ENCODE data around the gene FBXL19. TPM values are rescaled to one million over a fixed set of nuclear protein-coding genes. Genes with fewer than 3 reads are reported as not detected.

Gene FBXL19
- total and polyA plus RNA-seq, 10 donors, result 4.3 to 24.7 (median 17.4) TPM

GRCh38 chr16:30922960-30923535 is 324 bp upstream of the FBXL19 start:
- peak; percentile 88 to 96 (median 91) for TF ChIP-seq POLR2AphosphoS5 (IDR thresholded peaks at IDR 0.05)
- peak in 2 of 11 experiments; percentile 8 to 16 for TF ChIP-seq CTCF (IDR thresholded peaks at IDR 0.05 in 8 of 11, conservative IDR thresholded peaks at IDR 0.05 in 3 of 11)
- TF ChIP-seq POLR2A (IDR thresholded peaks at IDR 0.05), result peak in 1 of 3 donors; percentile 6
- Histone ChIP-seq H3K27me3 (replicated peaks in 1 of 7) (no peaks in the 10 kb centered on the region), H3K4me3 (peak overlapping the region; percentile 47 to 95 (median 78)), H3K9me3 (no peaks in the 10 kb centered on the region), H3K27ac (peak overlapping the region; percentile 89 to 99 (median 96)), H3K36me3 (peaks cover 0 to 26% (median 5%) of the 10 kb centered on the region in 6 donors), H3K4me1 (peaks cover 7 to 45% (median 22%) of the 10 kb centered on the region in 6 donors)
- 0 to 1% (median 0%) methylated on average over 32 to 33 of the region's 33 CpGs for WGBS, 5 donors
- peak; percentile 99 for DNase-seq
- intact Hi-C loops (cut with DNase I; ENCODE audit: low total_unique reads), result no loop called here

DNA sequence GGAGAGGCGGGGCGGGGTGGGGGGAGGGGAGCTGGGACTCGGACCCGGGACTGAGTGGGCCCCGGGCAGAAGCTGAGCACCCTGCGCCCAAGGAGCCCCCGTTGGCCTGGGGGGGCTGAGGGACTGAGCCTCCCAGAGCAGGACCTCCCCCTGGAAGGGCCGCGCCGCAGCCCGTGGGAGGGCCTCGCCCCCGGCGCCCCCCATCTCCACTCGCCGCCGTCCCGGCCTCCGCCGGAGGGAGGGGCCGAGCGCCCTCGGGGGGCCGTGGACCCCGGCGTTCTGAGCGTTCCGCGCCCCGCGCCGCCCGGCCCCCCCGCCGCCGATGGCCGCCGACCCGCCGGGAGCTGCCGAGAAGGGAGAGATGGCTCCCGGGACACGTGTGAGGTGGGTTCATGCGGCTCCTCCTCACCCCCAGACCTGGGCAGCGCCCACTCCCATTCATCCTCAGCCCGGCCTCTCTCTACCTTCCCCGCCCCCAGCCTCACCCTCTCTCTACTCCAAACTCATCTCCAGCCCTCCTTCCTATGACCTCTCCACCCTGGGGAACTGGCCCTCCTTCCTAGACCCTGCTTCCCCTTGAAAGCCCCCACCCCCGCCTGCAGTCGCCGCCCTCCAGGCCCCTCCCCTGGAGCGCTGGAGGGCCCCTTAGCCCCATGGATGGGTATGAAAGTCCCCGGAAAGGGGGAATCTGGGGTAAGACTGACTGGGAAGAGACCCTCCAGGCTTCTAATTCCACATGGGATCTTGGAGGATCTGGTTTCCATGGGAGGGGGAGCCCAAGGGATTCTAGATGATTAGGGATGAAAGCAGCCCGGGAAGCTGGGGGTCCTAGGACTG is 922 bp downstream of the FBXL19 start:
- peak overlapping the region in 7 of 8 donors; percentile 71 to 97 (median 96) for H3K27ac ChIP-seq
- peak; percentile 91 for DNase-seq
- 4 to 10% (median 9%) methylated on average over 22 to 53 of the region's 53 CpGs for WGBS, 5 donors
- no peaks in the 10 kb centered on the region for H3K9me3 ChIP-seq
- TF ChIP-seq CTCF (IDR thresholded peaks at IDR 0.05 in 8 of 11, conservative IDR thresholded peaks at IDR 0.05 in 3 of 11), result no peak
- no peak for TF ChIP-seq POLR2AphosphoS5 (IDR thresholded peaks at IDR 0.05)
- TF ChIP-seq POLR2A (IDR thresholded peaks at IDR 0.05), result no peak
- peaks cover 0 to 39% (median 6%) of the 10 kb centered on the region in 6 donors for H3K36me3 ChIP-seq
- intact Hi-C loops (cut with DNase I; ENCODE audit: low total_unique reads), result no loop called here
- peaks cover 7 to 45% (median 22%) of the 10 kb centered on the region in 6 donors for H3K4me1 ChIP-seq
- H3K4me3 ChIP-seq, result peak overlapping the region; percentile 47 to 95 (median 76)
- H3K27me3 ChIP-seq (replicated peaks in 1 of 7), result no peaks in the 10 kb centered on the region

- TF ChIP-seq POLR2A (IDR thresholded peaks at IDR 0.05), result no peak
- TF ChIP-seq CTCF (IDR thresholded peaks at IDR 0.05 in 8 of 11, conservative IDR thresholded peaks at IDR 0.05 in 3 of 11), result no peak
- TF ChIP-seq POLR2AphosphoS5 (IDR thresholded peaks at IDR 0.05), result no peak
- Histone ChIP-seq H3K27ac (peak overlapping the region in 4 of 8 donors; percentile 95 to 97 (median 96)), H3K27me3 (replicated peaks in 1 of 7) (no peaks in the 10 kb centered on the region), H3K4me1 (peaks cover 7 to 45% (median 22%) of the 10 kb centered on the region in 6 donors), H3K4me3 (peak overlapping the region in 2 of 8 donors; percentile 90 to 95), H3K9me3 (no peaks in the 10 kb centered on the region), H3K36me3 (peaks cover 0 to 47% (median 8%) of the 10 kb centered on the region in 6 donors)
- intact Hi-C loops (cut with DNase I; ENCODE audit: low total_unique reads), result no loop called here
- DNase-seq, result no peak
- 77 to 89% (median 86%) methylated on average over 10 to 11 of the region's 11 CpGs for WGBS, 5 donors
Measured at GRCh38 chr16:30924913-30925631, 1.7 kb downstream of the FBXL19 start.
